22Rv1 (cell line): ENCODE measurements around the gene VILL.

Source experiments
- ZFX ChIP-seq: fragments of 450-650 bp; IDR thresholded peaks from 2 replicates; pipeline ENCODE4 v1.6.1; 2017; ENCODE audit warnings: antibody characterized with exemption, borderline replicate concordance
- TF ChIP-seq, protein P1 (sequence below): fragments of 450-650 bp; IDR thresholded peaks from 2 replicates; pipeline ENCODE4 v1.5.1; 2017; ENCODE audit warnings: mild to moderate bottlenecking

DNA sequence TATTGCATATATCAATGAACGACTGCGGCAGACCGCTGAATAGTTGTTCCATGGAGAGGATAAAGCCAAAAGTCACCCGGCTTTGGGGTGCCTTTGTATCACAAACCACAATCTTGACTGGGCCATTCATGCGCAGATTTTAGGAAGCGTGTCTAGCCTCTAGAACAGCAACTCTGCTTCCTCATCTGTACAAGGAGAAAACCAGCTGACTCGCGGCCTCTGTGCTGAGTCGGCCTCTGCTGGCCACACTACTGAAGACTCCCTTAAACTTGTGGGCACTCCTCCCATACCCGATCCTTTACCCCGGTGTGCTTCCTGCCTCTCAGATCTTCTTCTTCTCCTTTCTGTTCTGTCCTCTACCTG, 49.3 kb downstream of the VILL start:
- TF ChIP-seq, protein P1, sequence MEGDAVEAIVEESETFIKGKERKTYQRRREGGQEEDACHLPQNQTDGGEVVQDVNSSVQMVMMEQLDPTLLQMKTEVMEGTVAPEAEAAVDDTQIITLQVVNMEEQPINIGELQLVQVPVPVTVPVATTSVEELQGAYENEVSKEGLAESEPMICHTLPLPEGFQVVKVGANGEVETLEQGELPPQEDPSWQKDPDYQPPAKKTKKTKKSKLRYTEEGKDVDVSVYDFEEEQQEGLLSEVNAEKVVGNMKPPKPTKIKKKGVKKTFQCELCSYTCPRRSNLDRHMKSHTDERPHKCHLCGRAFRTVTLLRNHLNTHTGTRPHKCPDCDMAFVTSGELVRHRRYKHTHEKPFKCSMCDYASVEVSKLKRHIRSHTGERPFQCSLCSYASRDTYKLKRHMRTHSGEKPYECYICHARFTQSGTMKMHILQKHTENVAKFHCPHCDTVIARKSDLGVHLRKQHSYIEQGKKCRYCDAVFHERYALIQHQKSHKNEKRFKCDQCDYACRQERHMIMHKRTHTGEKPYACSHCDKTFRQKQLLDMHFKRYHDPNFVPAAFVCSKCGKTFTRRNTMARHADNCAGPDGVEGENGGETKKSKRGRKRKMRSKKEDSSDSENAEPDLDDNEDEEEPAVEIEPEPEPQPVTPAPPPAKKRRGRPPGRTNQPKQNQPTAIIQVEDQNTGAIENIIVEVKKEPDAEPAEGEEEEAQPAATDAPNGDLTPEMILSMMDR, result no peak
- TF ChIP-seq ZFX, result no peak
